RWPE2 (cell line): ENCODE data around the gene STMP1.
A peak's percentile ranks its signal among the peaks of the same experiment; 100 is the strongest.

ENCODE experiments used
- ATAC-seq: fragments of 200-7000 bp; cut with Tn5 transposase; 3 replicates; pipeline ENCODE4 v1.9.1; 2021; ENCODE audit warnings: low read depth
- DNase-seq: peaks from one replicate; pipeline ENCODE4 v3.0.0-alpha.2; 2020; ENCODE audit warnings: low spot score
- H3K27ac ChIP-seq: fragments of 450-650 bp; 2 replicates; pipeline ENCODE4 v1.5.1; 2017; ENCODE audit warnings: mild to moderate bottlenecking; ENCODE audit not compliant: poor library complexity, severe bottlenecking
- H3K27me3 ChIP-seq: fragments of 250-450 bp; sonication (Bioruptor Pico); 2 replicates; pipeline ENCODE4 v1.5.1; 2021; ENCODE audit warnings: mild to moderate bottlenecking, moderate library complexity; ENCODE audit not compliant: insufficient read depth, poor library complexity, severe bottlenecking
- H3K36me3 ChIP-seq: fragments of 250-450 bp; sonication (Bioruptor Pico); 2 replicates; pipeline ENCODE4 v1.5.1; 2020; ENCODE audit warnings: low read depth, mild to moderate bottlenecking, moderate library complexity
- H3K4me1 ChIP-seq: fragments of 250-450 bp; sonication (Bioruptor Pico); 2 replicates; pipeline ENCODE4 v1.5.1; 2021; ENCODE audit warnings: mild to moderate bottlenecking, moderate library complexity; ENCODE audit not compliant: insufficient read depth, poor library complexity, severe bottlenecking
- H3K4me3 ChIP-seq: fragments of 250-450 bp; sonication (Bioruptor Pico); 2 replicates; pipeline ENCODE4 v1.5.1; 2021; ENCODE audit warnings: mild to moderate bottlenecking, moderate library complexity; ENCODE audit not compliant: severe bottlenecking
- H3K9me3 ChIP-seq: fragments of 250-450 bp; sonication (Bioruptor Pico); 2 replicates; pipeline ENCODE4 v1.5.1; 2021; ENCODE audit warnings: mild to moderate bottlenecking, moderate library complexity; ENCODE audit not compliant: severe bottlenecking
- TF ChIP-seq, protein P1 (sequence below): fragments of 450-650 bp; IDR thresholded peaks from one replicate; pipeline ENCODE4 v1.5.1; 2017; ENCODE audit warnings: mild to moderate bottlenecking, moderate library complexity; ENCODE audit not compliant: poor library complexity, severe bottlenecking

STMP1 gene

GRCh38 chr7:135678612-135679575 lies 16.6 kb downstream of the STMP1 start:
- DNase-seq (no peak), ATAC-seq (peak; percentile 95)
- Histone ChIP-seq H3K27me3 (no peaks in the 10 kb centered on the region), H3K36me3 (peaks cover 17% of the 10 kb centered on the region), H3K27ac (peak overlapping the region; percentile 94), H3K4me3 (no peak overlapping the region), H3K9me3 (no peaks in the 10 kb centered on the region), H3K4me1 (peaks cover 37% of the 10 kb centered on the region)
- TF ChIP-seq, protein P1, sequence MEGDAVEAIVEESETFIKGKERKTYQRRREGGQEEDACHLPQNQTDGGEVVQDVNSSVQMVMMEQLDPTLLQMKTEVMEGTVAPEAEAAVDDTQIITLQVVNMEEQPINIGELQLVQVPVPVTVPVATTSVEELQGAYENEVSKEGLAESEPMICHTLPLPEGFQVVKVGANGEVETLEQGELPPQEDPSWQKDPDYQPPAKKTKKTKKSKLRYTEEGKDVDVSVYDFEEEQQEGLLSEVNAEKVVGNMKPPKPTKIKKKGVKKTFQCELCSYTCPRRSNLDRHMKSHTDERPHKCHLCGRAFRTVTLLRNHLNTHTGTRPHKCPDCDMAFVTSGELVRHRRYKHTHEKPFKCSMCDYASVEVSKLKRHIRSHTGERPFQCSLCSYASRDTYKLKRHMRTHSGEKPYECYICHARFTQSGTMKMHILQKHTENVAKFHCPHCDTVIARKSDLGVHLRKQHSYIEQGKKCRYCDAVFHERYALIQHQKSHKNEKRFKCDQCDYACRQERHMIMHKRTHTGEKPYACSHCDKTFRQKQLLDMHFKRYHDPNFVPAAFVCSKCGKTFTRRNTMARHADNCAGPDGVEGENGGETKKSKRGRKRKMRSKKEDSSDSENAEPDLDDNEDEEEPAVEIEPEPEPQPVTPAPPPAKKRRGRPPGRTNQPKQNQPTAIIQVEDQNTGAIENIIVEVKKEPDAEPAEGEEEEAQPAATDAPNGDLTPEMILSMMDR, result no peak

DNA sequence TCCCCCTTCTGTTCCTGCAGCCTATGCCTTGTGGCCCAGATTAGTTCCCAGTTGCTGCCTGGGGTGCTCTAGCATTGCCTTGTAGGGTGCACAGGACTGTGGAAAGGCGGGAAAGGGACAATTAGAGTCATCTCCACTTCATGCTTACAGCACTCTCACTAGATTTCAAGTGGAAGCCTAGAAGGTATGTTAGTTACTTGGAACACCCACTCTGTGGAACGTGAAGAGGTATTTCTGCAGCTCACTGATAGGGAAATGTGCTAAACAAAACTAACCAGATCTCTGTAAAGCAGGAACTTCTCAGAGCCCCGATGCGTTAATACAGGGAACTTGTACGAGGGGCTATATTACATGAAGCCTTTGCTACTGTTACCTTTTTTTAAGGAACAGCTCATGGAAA lies 19.4 kb downstream of the STMP1 start:
- no peaks in the 10 kb centered on the region; the same call in 1 of the 2 replicates for H3K36me3 ChIP-seq

DNA sequence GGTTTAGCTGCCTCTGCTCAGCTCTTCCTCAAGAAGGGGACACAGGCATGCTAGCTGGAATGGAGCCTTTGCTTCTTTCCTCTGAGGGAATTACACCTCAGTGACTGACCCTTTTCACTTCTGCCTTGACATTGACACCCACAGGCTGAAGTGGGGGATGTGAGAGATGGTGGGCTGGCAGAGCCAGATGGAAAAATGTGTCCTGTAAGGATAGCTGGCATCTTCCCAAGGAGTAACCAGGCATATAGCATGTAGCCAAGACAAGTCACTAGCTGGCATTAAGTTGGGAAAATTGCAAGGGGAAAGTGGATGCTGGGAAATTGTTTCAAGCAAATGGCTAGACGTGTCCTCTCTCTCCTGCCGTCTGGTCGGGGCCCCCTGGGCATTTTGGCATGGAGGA lies 19.9 kb downstream of the STMP1 start:
- H3K4me1 ChIP-seq, result peaks cover 48% of the 10 kb centered on the region
- TF ChIP-seq, protein P1, result no peak
- H3K27ac ChIP-seq, result peak overlapping the region; percentile 76
- no peaks in the 10 kb centered on the region for H3K9me3 ChIP-seq
- no peaks in the 10 kb centered on the region; the same call in 1 of the 2 replicates for H3K36me3 ChIP-seq
- no peak overlapping the region for H3K4me3 ChIP-seq
- H3K27me3 ChIP-seq, result no peaks in the 10 kb centered on the region
- DNase-seq, result no peak
- no peak for ATAC-seq

More for the DNA sequence above, 19.4 kb downstream of the STMP1 start:
- Histone ChIP-seq H3K27me3 (no peaks in the 10 kb centered on the region), H3K27ac (peak overlapping the region; percentile 76), H3K9me3 (no peaks in the 10 kb centered on the region), H3K4me3 (no peak overlapping the region), H3K4me1 (peaks cover 49% of the 10 kb centered on the region)
- DNase-seq, result no peak
- TF ChIP-seq, protein P1, result no peak
- no peak for ATAC-seq

DNA sequence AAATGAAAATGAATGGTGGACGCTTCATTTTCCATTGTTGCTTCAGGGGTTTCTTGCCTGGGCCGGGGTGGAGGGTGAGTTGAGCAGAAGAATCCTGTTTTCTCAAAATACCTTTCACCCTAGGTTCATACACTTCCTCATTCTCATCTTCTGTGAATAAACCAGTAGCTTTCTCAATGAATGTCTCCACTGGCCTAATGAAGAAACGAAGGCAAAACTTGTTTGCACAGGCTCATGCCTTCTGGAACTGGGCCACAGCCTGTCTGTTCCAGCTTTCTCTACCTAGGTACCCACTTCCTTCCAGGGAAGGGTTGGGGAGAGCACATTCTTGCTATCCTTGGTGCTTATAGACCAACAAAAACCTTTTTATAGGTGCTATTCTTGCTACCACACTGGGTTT lies 21.3 kb downstream of the STMP1 start:
- peak; percentile 37 for ATAC-seq
- H3K27me3 ChIP-seq, result no peaks in the 10 kb centered on the region

More for the DNA sequence above, 21.3 kb downstream of the STMP1 start:
- TF ChIP-seq, protein P1, result no peak
- no peak for DNase-seq
- Histone ChIP-seq H3K4me1 (peaks cover 34% of the 10 kb centered on the region), H3K4me3 (no peak overlapping the region), H3K9me3 (no peaks in the 10 kb centered on the region), H3K36me3 (no peaks in the 10 kb centered on the region), H3K27ac (peak overlapping the region; percentile 76)
